ENCODE results near the gene LYPD6B. TPM values are rescaled to one million over a fixed set of nuclear protein-coding genes. Genes with fewer than 3 reads are reported as not detected.

The LYPD6B gene
- polyA plus RNA-seq, 1 donor, result 1.4 TPM

DNA sequence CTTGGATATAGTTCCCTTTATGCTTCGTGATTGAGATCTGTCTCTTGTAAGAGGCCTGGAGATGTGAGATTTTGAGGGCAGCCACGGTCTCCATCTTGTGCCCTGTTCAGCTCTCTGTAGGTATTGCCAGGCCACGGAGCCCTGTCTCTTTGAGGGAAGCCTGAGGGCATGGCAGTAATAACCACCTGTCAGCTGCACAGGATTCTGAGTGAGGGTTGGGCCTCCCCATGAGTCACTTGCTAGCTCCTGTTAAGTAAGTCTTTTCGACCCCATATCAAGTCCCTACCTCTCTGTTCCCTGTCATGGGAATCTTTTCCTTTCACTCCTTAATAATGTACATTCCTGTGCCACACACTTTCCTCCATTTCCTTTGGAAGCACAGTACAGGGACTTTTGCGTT is 20.4 kb downstream of the LYPD6B start:
- WGBS (ENCODE audit: insufficient coverage, low lambda C conversion rate), result 67% methylated on average over 1 of the region's 5 CpGs
- DNase-seq, result no peak
- Histone ChIP-seq H3K27me3 (ENCODE audit: control insufficient read depth, insufficient read depth, low read length) (no peaks in the 10 kb centered on the region), H3K4me3 (ENCODE audit: low read length) (no peak overlapping the region), H3K27ac (ENCODE audit: low read length) (no peak overlapping the region), H3K36me3 (ENCODE audit: control insufficient read depth, insufficient read depth, low read length) (no peaks in the 10 kb centered on the region), H3K4me1 (ENCODE audit: control insufficient read depth, insufficient read depth, low read length) (peaks cover under 1% of the 10 kb centered on the region), H3K9me3 (ENCODE audit: control insufficient read depth, low read depth, low read length) (no peaks in the 10 kb centered on the region)

DNA sequence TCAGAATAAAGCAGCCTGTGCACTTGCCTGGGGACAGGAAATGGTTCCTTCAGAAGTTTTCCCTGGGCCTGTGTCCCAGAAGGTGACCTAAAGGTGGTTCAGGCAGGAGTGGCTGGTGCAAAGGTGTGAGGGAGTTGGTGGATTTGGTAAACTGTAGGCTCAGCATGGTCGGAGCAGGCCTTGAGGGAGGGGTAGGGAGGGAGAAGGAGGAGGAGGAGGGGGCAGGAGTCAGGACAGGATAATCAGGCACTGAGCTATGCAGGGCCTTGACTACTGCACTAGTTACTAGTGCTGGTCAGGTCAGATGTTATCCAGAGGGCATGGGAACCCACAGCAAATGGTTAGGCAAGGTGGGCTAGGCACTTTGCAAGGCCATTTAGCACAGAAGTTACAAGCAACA is 21.3 kb downstream of the LYPD6B start:
- H3K36me3 ChIP-seq (ENCODE audit: control insufficient read depth, insufficient read depth, low read length), result no peaks in the 10 kb centered on the region
- DNase-seq, result no peak
- H3K9me3 ChIP-seq (ENCODE audit: control insufficient read depth, low read depth, low read length), result no peaks in the 10 kb centered on the region
- H3K27ac ChIP-seq (ENCODE audit: low read length), result no peak overlapping the region
- no peaks in the 10 kb centered on the region for H3K27me3 ChIP-seq (ENCODE audit: control insufficient read depth, insufficient read depth, low read length)
- no CpG with 5 or more reads among the region's 1 CpG for WGBS (ENCODE audit: insufficient coverage, low lambda C conversion rate)
- peaks cover 7% of the 10 kb centered on the region for H3K4me1 ChIP-seq (ENCODE audit: control insufficient read depth, insufficient read depth, low read length)
- no peak overlapping the region for H3K4me3 ChIP-seq (ENCODE audit: low read length)

- H3K4me3 ChIP-seq (ENCODE audit: low read length), result no peak overlapping the region
- no CpG with 5 or more reads among the region's 2 CpGs for WGBS (ENCODE audit: insufficient coverage, low lambda C conversion rate)
- H3K27ac ChIP-seq (ENCODE audit: low read length), result no peak overlapping the region
- H3K36me3 ChIP-seq (ENCODE audit: control insufficient read depth, insufficient read depth, low read length), result no peaks in the 10 kb centered on the region
- no peaks in the 10 kb centered on the region for H3K9me3 ChIP-seq (ENCODE audit: control insufficient read depth, low read depth, low read length)
- H3K4me1 ChIP-seq (ENCODE audit: control insufficient read depth, insufficient read depth, low read length), result peaks cover 9% of the 10 kb centered on the region
- no peak for DNase-seq
- no peaks in the 10 kb centered on the region for H3K27me3 ChIP-seq (ENCODE audit: control insufficient read depth, insufficient read depth, low read length)
Observed at GRCh38 chr2:149061133-149061745, 22.7 kb downstream of the LYPD6B start.

DNA sequence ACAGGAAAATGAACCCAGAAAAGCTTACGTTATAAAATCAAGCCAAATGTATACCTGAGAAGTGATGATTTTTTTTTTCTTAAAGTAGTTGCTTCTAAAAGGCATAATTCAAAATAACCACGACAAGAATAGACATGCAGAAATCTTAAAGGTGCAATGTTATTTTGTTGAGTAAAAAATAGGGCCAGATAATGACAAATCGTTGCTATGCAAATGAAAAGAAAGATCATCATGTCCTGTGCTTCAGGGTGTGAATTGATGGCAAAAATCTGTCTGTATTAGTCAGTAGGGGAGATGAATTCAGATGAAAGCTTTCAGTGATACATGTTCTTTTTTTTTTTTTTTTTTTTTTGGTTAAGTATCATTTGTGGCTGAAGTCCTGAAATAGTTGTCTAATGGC is 24.0 kb downstream of the LYPD6B start:
- no peak overlapping the region for H3K27ac ChIP-seq (ENCODE audit: low read length)
- WGBS (ENCODE audit: insufficient coverage, low lambda C conversion rate), result 93% methylated on average over 2 of the region's 3 CpGs
- H3K36me3 ChIP-seq (ENCODE audit: control insufficient read depth, insufficient read depth, low read length), result no peaks in the 10 kb centered on the region
- no peak overlapping the region for H3K4me3 ChIP-seq (ENCODE audit: low read length)
- DNase-seq, result no peak
- peaks cover 9% of the 10 kb centered on the region for H3K4me1 ChIP-seq (ENCODE audit: control insufficient read depth, insufficient read depth, low read length)
- H3K27me3 ChIP-seq (ENCODE audit: control insufficient read depth, insufficient read depth, low read length), result no peaks in the 10 kb centered on the region
- H3K9me3 ChIP-seq (ENCODE audit: control insufficient read depth, low read depth, low read length), result no peaks in the 10 kb centered on the region

DNA sequence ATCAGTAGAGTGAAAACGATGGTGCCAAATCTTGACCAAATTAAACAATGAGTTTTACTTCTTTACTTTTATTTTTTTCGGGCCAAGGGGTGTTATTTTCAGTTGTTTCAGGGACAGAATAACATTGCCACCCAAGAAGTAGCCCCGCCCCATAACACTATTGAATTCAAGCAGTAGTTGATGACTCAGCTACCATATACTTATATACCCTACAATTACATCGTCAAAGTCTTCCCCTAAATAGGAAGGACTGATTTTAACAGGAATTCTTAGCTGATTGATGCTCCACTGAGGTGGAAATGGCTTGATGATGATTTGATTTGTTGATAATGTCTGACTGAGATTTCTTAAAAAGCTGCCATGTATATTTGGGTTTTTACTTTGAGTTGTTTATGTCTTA is 24.7 kb downstream of the LYPD6B start:
- H3K4me1 ChIP-seq (ENCODE audit: control insufficient read depth, insufficient read depth, low read length), result peaks cover 9% of the 10 kb centered on the region
- H3K27ac ChIP-seq (ENCODE audit: low read length), result no peak overlapping the region
- H3K4me3 ChIP-seq (ENCODE audit: low read length), result no peak overlapping the region
- WGBS (ENCODE audit: insufficient coverage, low lambda C conversion rate), result 93% methylated on average over 2 of the region's 4 CpGs
- H3K27me3 ChIP-seq (ENCODE audit: control insufficient read depth, insufficient read depth, low read length), result no peaks in the 10 kb centered on the region
- no peaks in the 10 kb centered on the region for H3K36me3 ChIP-seq (ENCODE audit: control insufficient read depth, insufficient read depth, low read length)
- no peak for DNase-seq
- H3K9me3 ChIP-seq (ENCODE audit: control insufficient read depth, low read depth, low read length), result no peaks in the 10 kb centered on the region

- no CpG with 5 or more reads among the region's 3 CpGs for WGBS (ENCODE audit: insufficient coverage, low lambda C conversion rate)
- DNase-seq, result peak; percentile 40 to 77
- no peaks in the 10 kb centered on the region for H3K36me3 ChIP-seq (ENCODE audit: control insufficient read depth, insufficient read depth, low read length)
- no peaks in the 10 kb centered on the region for H3K27me3 ChIP-seq (ENCODE audit: control insufficient read depth, insufficient read depth, low read length)
- peaks cover 9% of the 10 kb centered on the region for H3K4me1 ChIP-seq (ENCODE audit: control insufficient read depth, insufficient read depth, low read length)
- no peaks in the 10 kb centered on the region for H3K9me3 ChIP-seq (ENCODE audit: control insufficient read depth, low read depth, low read length)
- peak overlapping the region; percentile 10 for H3K27ac ChIP-seq (ENCODE audit: low read length)
- no peak overlapping the region for H3K4me3 ChIP-seq (ENCODE audit: low read length)
Observed at GRCh38 chr2:149064365-149064841, 25.9 kb downstream of the LYPD6B start.

DNA sequence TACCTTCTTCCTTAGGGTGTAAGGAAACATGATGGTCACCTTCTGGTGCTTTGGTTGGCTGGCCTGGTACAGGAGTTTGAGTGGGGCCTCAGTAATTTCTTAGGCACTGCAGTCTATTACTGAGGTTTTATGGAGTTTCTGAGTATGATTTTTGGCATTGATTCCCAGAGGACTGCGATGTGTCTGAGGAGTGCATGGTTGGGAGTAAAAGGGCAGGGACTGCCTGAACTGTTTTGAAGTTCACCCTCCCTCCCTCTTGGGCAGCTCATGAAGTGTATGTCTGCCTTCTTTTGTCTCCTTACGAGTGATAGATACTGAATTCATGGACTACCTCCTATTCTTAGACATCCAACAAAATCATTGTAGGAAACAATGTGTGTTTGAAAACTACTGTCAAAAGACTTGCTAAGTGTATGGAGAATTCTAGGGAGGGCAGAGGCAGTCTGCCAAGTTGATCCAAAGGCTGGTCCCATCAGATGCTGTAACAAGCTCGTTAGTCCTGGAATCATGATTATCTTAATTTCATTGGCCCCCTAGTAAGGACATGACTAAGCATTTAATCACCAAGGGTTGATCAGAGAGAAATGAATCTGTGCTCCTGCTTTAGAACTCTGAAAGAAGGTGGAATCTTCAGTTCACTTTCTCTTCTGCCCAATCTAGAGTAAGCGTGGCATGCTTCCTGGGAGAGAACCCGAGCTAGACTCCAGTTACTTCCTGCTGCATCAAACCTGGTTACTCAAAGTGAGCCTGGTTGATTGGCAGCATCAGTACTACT is 26.5 kb downstream of the LYPD6B start:
- H3K27me3 ChIP-seq (ENCODE audit: control insufficient read depth, insufficient read depth, low read length), result no peaks in the 10 kb centered on the region
- WGBS (ENCODE audit: insufficient coverage, low lambda C conversion rate), result no CpG with 5 or more reads among the region's 5 CpGs
- H3K4me3 ChIP-seq (ENCODE audit: low read length), result no peak overlapping the region
- H3K9me3 ChIP-seq (ENCODE audit: control insufficient read depth, low read depth, low read length), result no peaks in the 10 kb centered on the region
- H3K4me1 ChIP-seq (ENCODE audit: control insufficient read depth, insufficient read depth, low read length), result peaks cover 9% of the 10 kb centered on the region
- H3K27ac ChIP-seq (ENCODE audit: low read length), result peak overlapping the region; percentile 10
- no peak for DNase-seq
- no peaks in the 10 kb centered on the region for H3K36me3 ChIP-seq (ENCODE audit: control insufficient read depth, insufficient read depth, low read length)

GRCh38 chr2:149068225-149068995 is 29.9 kb downstream of the LYPD6B start:
- WGBS (ENCODE audit: insufficient coverage, low lambda C conversion rate), result 95% methylated on average over 4 of the region's 6 CpGs

DNA sequence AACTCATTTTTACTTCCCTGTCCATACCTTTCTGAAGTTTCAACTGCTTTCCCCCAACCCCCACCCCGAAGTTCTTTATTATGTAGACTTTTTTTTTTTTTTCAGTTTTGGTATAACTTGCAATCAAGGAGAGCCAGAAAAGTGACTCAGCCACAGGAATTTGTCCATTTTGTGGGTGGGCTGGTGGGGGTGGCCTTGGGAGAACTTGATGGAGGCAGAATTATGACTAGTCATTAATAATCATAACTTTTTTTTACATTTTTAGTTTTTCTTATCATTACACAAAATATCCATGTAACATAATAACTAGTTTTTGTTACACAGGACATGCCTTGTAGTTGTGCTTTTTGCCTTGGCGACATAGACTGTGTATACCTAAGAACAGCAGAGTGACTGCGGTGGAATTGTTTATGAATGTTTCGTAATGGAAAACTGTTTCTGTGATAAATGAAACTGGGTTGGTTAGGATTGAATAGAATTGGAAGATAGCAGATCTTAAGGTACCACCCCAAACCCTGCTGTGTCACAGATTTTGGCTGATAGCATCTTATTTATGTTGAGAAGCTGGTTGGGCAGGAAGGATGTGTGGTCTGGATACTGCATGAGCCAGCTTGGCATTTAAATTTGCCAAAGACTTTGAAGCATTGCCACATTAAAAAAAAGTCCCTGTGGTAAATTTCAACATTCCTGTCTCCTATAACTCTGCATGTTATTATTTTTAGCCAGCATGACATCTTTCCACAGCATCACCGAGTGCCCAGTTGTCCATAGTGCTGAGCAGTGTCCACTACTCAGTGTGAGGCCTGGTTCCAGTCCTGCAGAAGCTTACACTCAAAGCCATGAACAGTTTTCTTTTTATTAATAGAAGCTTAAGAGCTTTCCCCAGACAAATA is 30.7 kb downstream of the LYPD6B start:
- H3K4me3 ChIP-seq (ENCODE audit: low read length), result no peak overlapping the region
- H3K4me1 ChIP-seq (ENCODE audit: control insufficient read depth, insufficient read depth, low read length), result peaks cover 5% of the 10 kb centered on the region
- no peaks in the 10 kb centered on the region for H3K9me3 ChIP-seq (ENCODE audit: control insufficient read depth, low read depth, low read length)
- no peak for DNase-seq
- no peak overlapping the region for H3K27ac ChIP-seq (ENCODE audit: low read length)
- 90% methylated on average over 2 of the region's 5 CpGs for WGBS (ENCODE audit: insufficient coverage, low lambda C conversion rate)
- no peaks in the 10 kb centered on the region for H3K27me3 ChIP-seq (ENCODE audit: control insufficient read depth, insufficient read depth, low read length)
- H3K36me3 ChIP-seq (ENCODE audit: control insufficient read depth, insufficient read depth, low read length), result no peaks in the 10 kb centered on the region

More at GRCh38 chr2:149068225-149068995, 29.9 kb downstream of the LYPD6B start:
- H3K36me3 ChIP-seq (ENCODE audit: control insufficient read depth, insufficient read depth, low read length), result no peaks in the 10 kb centered on the region
- no peaks in the 10 kb centered on the region for H3K27me3 ChIP-seq (ENCODE audit: control insufficient read depth, insufficient read depth, low read length)
- peaks cover 9% of the 10 kb centered on the region for H3K4me1 ChIP-seq (ENCODE audit: control insufficient read depth, insufficient read depth, low read length)
- H3K9me3 ChIP-seq (ENCODE audit: control insufficient read depth, low read depth, low read length), result no peaks in the 10 kb centered on the region
- H3K4me3 ChIP-seq (ENCODE audit: low read length), result no peak overlapping the region
- no peak for DNase-seq
- no peak overlapping the region for H3K27ac ChIP-seq (ENCODE audit: low read length)
